H9 (cell line): ENCODE results near the gene SLC9A9. TPM values are rescaled to one million over a fixed set of nuclear protein-coding genes. Genes with fewer than 3 reads are reported as not detected.

Experiments used
- DNase-seq: peaks from one replicate; pipeline ENCODE4 v3.0.0-alpha.2; 2017
- H2AFZ ChIP-seq: one replicate; pipeline ENCODE4 v1.6.1; 2013; ENCODE audit warnings: mild to moderate bottlenecking, low read length, control low read depth, moderate library complexity
- H2AK5ac ChIP-seq: 2 replicates; pipeline ENCODE4 v1.6.1; 2013; ENCODE audit warnings: low read length, control low read depth, mixed read lengths; ENCODE audit not compliant: insufficient read length
- H2BK120ac ChIP-seq: one replicate; pipeline ENCODE4 v1.6.1; 2013; ENCODE audit warnings: low read depth, mild to moderate bottlenecking, low read length, control low read depth, inconsistent platforms; ENCODE audit not compliant: poor library complexity, severe bottlenecking
- H2BK12ac ChIP-seq: 2 replicates; pipeline ENCODE4 v1.6.1; 2013; ENCODE audit warnings: low read length, control low read depth, mixed read lengths, low read depth; ENCODE audit not compliant: insufficient read length
- H2BK15ac ChIP-seq: 2 replicates; pipeline ENCODE4 v1.6.1; 2013; ENCODE audit warnings: low read depth, low read length, control low read depth
- H2BK20ac ChIP-seq: one replicate; pipeline ENCODE4 v1.6.1; 2013; ENCODE audit warnings: low read depth, mild to moderate bottlenecking, low read length, control low read depth, inconsistent platforms; ENCODE audit not compliant: poor library complexity, severe bottlenecking
- H2BK5ac ChIP-seq: 2 replicates; pipeline ENCODE4 v1.6.1; 2013; ENCODE audit warnings: low read length, control low read depth, mixed read lengths; ENCODE audit not compliant: insufficient read length
- H3K14ac ChIP-seq: 2 replicates; pipeline ENCODE4 v1.6.1; 2013; ENCODE audit warnings: low read length, control low read depth; ENCODE audit not compliant: insufficient read depth
- H3K18ac ChIP-seq: 2 replicates; pipeline ENCODE4 v1.6.1; 2013; ENCODE audit warnings: low read depth, mild to moderate bottlenecking, mixed read lengths, low read length, control low read depth; ENCODE audit not compliant: insufficient read length
- H3K23ac ChIP-seq: 2 replicates; pipeline ENCODE4 v1.6.1; 2013; ENCODE audit warnings: low read length, control low read depth, mixed read lengths, low read depth; ENCODE audit not compliant: insufficient read length
- H3K23me2 ChIP-seq: 2 replicates; pipeline ENCODE4 v1.6.1; 2013; ENCODE audit warnings: low read depth, mild to moderate bottlenecking, mixed read lengths, low read length, control low read depth; ENCODE audit not compliant: insufficient read length, poor library complexity, severe bottlenecking
- H3K27ac ChIP-seq: 2 replicates; pipeline ENCODE4 v1.5.1; 2013; ENCODE audit warnings: low read length, control low read depth, mixed read lengths, low read depth; ENCODE audit not compliant: insufficient read length
- H3K27me3 ChIP-seq: 2 replicates; pipeline ENCODE4 v1.6.1; 2013; ENCODE audit warnings: low read length, control low read depth, inconsistent platforms; ENCODE audit not compliant: insufficient read depth
- H3K4ac ChIP-seq: 2 replicates; pipeline ENCODE4 v1.6.1; 2013; ENCODE audit warnings: low read depth, mild to moderate bottlenecking, control low read depth, inconsistent platforms, low read length, moderate library complexity
- H3K4me1 ChIP-seq: 2 replicates; pipeline ENCODE4 v1.6.1; 2013; ENCODE audit warnings: low read length, control low read depth, inconsistent platforms; ENCODE audit not compliant: insufficient read depth
- H3K4me2 ChIP-seq: 2 replicates; pipeline ENCODE4 v1.6.1; 2013; ENCODE audit warnings: low read length, control low read depth, mixed read lengths; ENCODE audit not compliant: insufficient read length, insufficient read depth
- H3K56ac ChIP-seq: 2 replicates; pipeline ENCODE4 v1.6.1; 2013; ENCODE audit warnings: low read depth, mild to moderate bottlenecking, mixed read lengths, low read length, control low read depth; ENCODE audit not compliant: insufficient read length
- H3K79me1 ChIP-seq: 2 replicates; pipeline ENCODE4 v1.6.1; 2013; ENCODE audit warnings: low read depth, mild to moderate bottlenecking, moderate library complexity, low read length, control low read depth, inconsistent platforms; ENCODE audit not compliant: insufficient read depth, poor library complexity, severe bottlenecking
- H3K79me2 ChIP-seq: 2 replicates; pipeline ENCODE4 v1.6.1; 2013; ENCODE audit warnings: low read length, control low read depth, inconsistent platforms; ENCODE audit not compliant: insufficient read depth
- H3K9ac ChIP-seq: 2 replicates; pipeline ENCODE4 v1.6.1; 2013; ENCODE audit warnings: low read length, control low read depth, mixed read lengths; ENCODE audit not compliant: insufficient read length; ENCODE audit errors: extremely low read depth
- H3K9me3 ChIP-seq: one replicate; pipeline ENCODE4 v1.6.1; 2013; ENCODE audit warnings: low read depth, low read length, inconsistent platforms; ENCODE audit not compliant: control insufficient read depth
- H3T11ph ChIP-seq: one replicate; pipeline ENCODE4 v1.6.1; 2013; ENCODE audit warnings: mild to moderate bottlenecking, low read length, control low read depth, inconsistent platforms
- H4K20me1 ChIP-seq: one replicate; pipeline ENCODE4 v1.6.1; 2013; ENCODE audit not compliant: control insufficient read depth, insufficient read length, insufficient read depth
- H4K5ac ChIP-seq: 2 replicates; pipeline ENCODE4 v1.6.1; 2013; ENCODE audit warnings: low read depth, mild to moderate bottlenecking, mixed read lengths, low read length, control low read depth; ENCODE audit not compliant: insufficient read length
- H4K8ac ChIP-seq: replicated peaks from 2 replicates; pipeline ENCODE4 v1.6.1; 2013; ENCODE audit warnings: low read length, control low read depth, mixed read lengths, low read depth; ENCODE audit not compliant: insufficient read length
- H4K91ac ChIP-seq: 2 replicates; pipeline ENCODE4 v1.6.1; 2013; ENCODE audit warnings: low read depth, mild to moderate bottlenecking, moderate library complexity, mixed read lengths, low read length, control low read depth; ENCODE audit not compliant: insufficient read length
- H3K27ac Mint-ChIP-seq, 3 experiments: 2 replicates in 2 of 3; 3 replicates in 1 of 3; pipeline ENCODE4 v1.8.0; 2020 to 2021; ENCODE audit warnings: mixed read lengths in 3 of 3, mild to moderate bottlenecking in 1 of 3, moderate library complexity in 1 of 3
- H3K27me3 Mint-ChIP-seq: 2 replicates; pipeline ENCODE4 v1.8.0; 2021; ENCODE audit warnings: low read depth, mild to moderate bottlenecking, moderate library complexity, mixed read lengths
- H3K36me3 Mint-ChIP-seq, 3 experiments: 2 replicates in 2 of 3; 3 replicates in 1 of 3; pipeline ENCODE4 v1.8.0; 2020 to 2021; ENCODE audit warnings: low read depth in 3 of 3, mixed read lengths in 3 of 3; ENCODE audit not compliant: insufficient read depth in 1 of 3
- H3K4me1 Mint-ChIP-seq, 2 experiments: 2 replicates each; pipeline ENCODE4 v1.8.0; 2020; ENCODE audit warnings: mixed read lengths in 2 of 2
- H3K4me3 Mint-ChIP-seq, 2 experiments: 2 replicates in 1 of 2; 3 replicates in 1 of 2; pipeline ENCODE4 v1.8.0; 2020 to 2021; ENCODE audit warnings: mild to moderate bottlenecking in 2 of 2, mixed read lengths in 2 of 2, moderate library complexity in 1 of 2
- H3K9me3 Mint-ChIP-seq, 2 experiments: 2 replicates in 1 of 2; 3 replicates in 1 of 2; pipeline ENCODE4 v1.8.0; 2020; ENCODE audit warnings: mild to moderate bottlenecking in 2 of 2, mixed read lengths in 2 of 2, moderate library complexity in 1 of 2
- total RNA-seq: library from RNA; stranded (reverse); gene quantifications from 2 replicates; pipeline ENCODE4 v1.2.1, GENCODE V29; 2021
- TF ChIP-seq, protein P1 (sequence below): fragments of 200-600 bp; sonication (generic); conservative IDR thresholded peaks from 3 replicates; pipeline ENCODE4 v1.8.0; 2021; ENCODE audit warnings: antibody characterized with exemption, mild to moderate bottlenecking

SLC9A9 gene
- total RNA-seq, 1 experiment from 2014 or later, result 0.35 TPM

DNA sequence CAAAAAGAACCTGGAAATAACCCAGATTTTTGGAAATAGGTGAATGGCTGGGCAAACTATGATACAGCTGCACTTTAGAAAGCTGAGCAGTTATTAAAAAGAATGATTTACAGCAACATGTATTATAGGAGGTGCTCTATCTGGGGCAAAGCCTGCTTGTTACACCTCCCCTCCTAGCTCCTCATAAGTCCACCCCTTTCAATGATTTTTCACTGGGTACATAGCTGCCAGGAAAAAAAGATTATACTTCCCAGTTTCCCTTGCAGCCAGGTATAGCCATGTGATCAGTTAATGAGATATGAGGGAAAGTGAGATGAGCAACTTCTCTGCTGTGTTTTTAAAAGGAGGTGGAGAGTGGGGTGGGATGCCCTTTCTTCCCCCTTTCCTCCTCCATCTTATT is 631.0 kb downstream of the SLC9A9 start:
- TF ChIP-seq, protein P1, sequence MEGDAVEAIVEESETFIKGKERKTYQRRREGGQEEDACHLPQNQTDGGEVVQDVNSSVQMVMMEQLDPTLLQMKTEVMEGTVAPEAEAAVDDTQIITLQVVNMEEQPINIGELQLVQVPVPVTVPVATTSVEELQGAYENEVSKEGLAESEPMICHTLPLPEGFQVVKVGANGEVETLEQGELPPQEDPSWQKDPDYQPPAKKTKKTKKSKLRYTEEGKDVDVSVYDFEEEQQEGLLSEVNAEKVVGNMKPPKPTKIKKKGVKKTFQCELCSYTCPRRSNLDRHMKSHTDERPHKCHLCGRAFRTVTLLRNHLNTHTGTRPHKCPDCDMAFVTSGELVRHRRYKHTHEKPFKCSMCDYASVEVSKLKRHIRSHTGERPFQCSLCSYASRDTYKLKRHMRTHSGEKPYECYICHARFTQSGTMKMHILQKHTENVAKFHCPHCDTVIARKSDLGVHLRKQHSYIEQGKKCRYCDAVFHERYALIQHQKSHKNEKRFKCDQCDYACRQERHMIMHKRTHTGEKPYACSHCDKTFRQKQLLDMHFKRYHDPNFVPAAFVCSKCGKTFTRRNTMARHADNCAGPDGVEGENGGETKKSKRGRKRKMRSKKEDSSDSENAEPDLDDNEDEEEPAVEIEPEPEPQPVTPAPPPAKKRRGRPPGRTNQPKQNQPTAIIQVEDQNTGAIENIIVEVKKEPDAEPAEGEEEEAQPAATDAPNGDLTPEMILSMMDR, result no peak
- H2AFZ ChIP-seq, result no peak overlapping the region
- no peak overlapping the region for H4K5ac ChIP-seq
- no peak overlapping the region for H2AK5ac ChIP-seq
- Mint-ChIP-seq H3K36me3 (no peaks in the 10 kb centered on the region), H3K9me3 (no peaks in the 10 kb centered on the region), H3K27ac (no peak overlapping the region), H3K4me3 (no peak overlapping the region), H3K4me1 (peaks cover 6 to 7% of the 10 kb centered on the region in 2 experiments), H3K27me3 (no peaks in the 10 kb centered on the region)
- H3K9ac ChIP-seq, result no peak overlapping the region
- no peaks in the 10 kb centered on the region for H3K9me3 ChIP-seq
- H3K18ac ChIP-seq, result no peak overlapping the region
- H3K4ac ChIP-seq, result no peak overlapping the region
- H3K79me1 ChIP-seq, result no peaks in the 10 kb centered on the region
- H3K56ac ChIP-seq, result no peak overlapping the region
- no peaks in the 10 kb centered on the region for H3K79me2 ChIP-seq
- H3K14ac ChIP-seq, result no peak overlapping the region
- H4K20me1 ChIP-seq, result no peaks in the 10 kb centered on the region
- no peak overlapping the region for H4K91ac ChIP-seq
- H3K4me2 ChIP-seq, result no peak overlapping the region
- no peak overlapping the region for H2BK20ac ChIP-seq
- no peak overlapping the region for H3T11ph ChIP-seq
- H3K27ac ChIP-seq, result no peak overlapping the region
- DNase-seq, result no peak
- no peak overlapping the region for H2BK12ac ChIP-seq
- no peak overlapping the region for H2BK15ac ChIP-seq
- no peak overlapping the region for H3K23ac ChIP-seq
- no peaks in the 10 kb centered on the region for H3K27me3 ChIP-seq
- peaks cover 3% of the 10 kb centered on the region; the same call in 1 of the 2 replicates for H3K4me1 ChIP-seq
- H2BK120ac ChIP-seq, result no peak overlapping the region
- H3K23me2 ChIP-seq, result no peaks in the 10 kb centered on the region
- no peak overlapping the region for H4K8ac ChIP-seq
- H2BK5ac ChIP-seq, result no peak overlapping the region
